HCT116 (cell line): ENCODE data around the gene SMG9. TPM values are rescaled to one million over a fixed set of nuclear protein-coding genes. Genes with fewer than 3 reads are reported as not detected.

Source experiments
- ATAC-seq: fragments of 200-7000 bp; cut with Tn5 transposase; 2 replicates; pipeline ENCODE4 v1.9.1; 2020; ENCODE audit warnings: mild to moderate bottlenecking, moderate library complexity
- BruUV-seq: library from RNA; stranded (reverse); fragments of 400-500 nt; replicated peaks from 2 replicates; lab custom pipeline; 2021; lab: Mats Ljungman, UMichigan
- CTCF ChIA-PET: fragments of 300-600 bp; sonication (Branson Sonifier 250); formaldehyde crosslinking; loops from one replicate; lab custom pipeline; 2021; ENCODE audit warnings: antibody characterized with exemption; lab: Charles Lee
- POLR2A ChIA-PET: fragments of 300-600, 350-600 bp; sonication (Branson Sonifier 250); formaldehyde crosslinking; loops from one replicate; lab custom pipeline; 2021; ENCODE audit warnings: antibody characterized with exemption; lab: Charles Lee
- RAD21 ChIA-PET, 2 experiments: fragments of 300-600 bp; sonication (Branson Sonifier 250); formaldehyde crosslinking; loops; one replicate each; lab custom pipeline; 2023; ENCODE audit warnings: low total read pairs in 2 of 2; ENCODE audit not compliant: uncharacterized antibody in 2 of 2, unreplicated experiment in 2 of 2, low non-redundant PET in 1 of 2; lab: Charles Lee
- DNase-seq: peaks from one replicate; pipeline ENCODE4 v3.0.0-alpha.2; 2010; ENCODE audit warnings: low read depth, low spot score
- H2AFZ ChIP-seq: fragments of 200-600 bp; shearing (Covaris generic), sonication (generic); 2 replicates; pipeline ENCODE4 v1.6.1; 2017; ENCODE audit warnings: low read depth, mixed run types, mixed read lengths, antibody characterized with exemption, low read length; ENCODE audit not compliant: poor library complexity, severe bottlenecking
- H3K27ac ChIP-seq: 2 replicates; pipeline ENCODE4 v1.5.1; 2012; ENCODE audit warnings: low read depth, low read length
- H3K27me3 ChIP-seq: fragments of 200-600 bp; sonication (generic); 2 replicates; pipeline ENCODE4 v1.6.1; 2016; ENCODE audit warnings: mixed run types, low read length, mixed read lengths; ENCODE audit not compliant: insufficient read depth
- H3K36me3 ChIP-seq, 2 experiments: fragments of 200-500 bp in 1 of 2; fragments of 200-600 bp in 1 of 2; sonication (Bioruptor generic) in 1 of 2; sonication (generic) in 1 of 2; 2 replicates each; pipeline versions ENCODE4 v1.5.1 to v1.6.1; 2014 to 2016; ENCODE audit warnings: low read length in 2 of 2, inconsistent platforms in 1 of 2, mixed read lengths in 1 of 2, mixed run types in 1 of 2; ENCODE audit not compliant: insufficient read depth in 2 of 2, control insufficient read depth in 1 of 2
- H3K4me1 ChIP-seq, 2 experiments: fragments of 200-600 bp in 1 of 2; sonication (generic) in 1 of 2; 2 replicates each; pipeline versions ENCODE4 v1.5.1 to v1.6.1; 2012 to 2017; ENCODE audit warnings: low read length in 2 of 2, inconsistent platforms in 1 of 2, mild to moderate bottlenecking in 1 of 2, mixed read lengths in 1 of 2, mixed run types in 1 of 2, moderate library complexity in 1 of 2; ENCODE audit not compliant: insufficient read depth in 2 of 2, control insufficient read depth in 1 of 2
- H3K4me2 ChIP-seq: fragments of 200-600 bp; sonication (generic); 2 replicates; pipeline ENCODE4 v1.6.1; 2017; ENCODE audit warnings: mixed run types, low read length, mixed read lengths
- H3K4me3 ChIP-seq, 2 experiments: fragments of 200-600 bp in 1 of 2; sonication (generic) in 1 of 2; replicated peaks in 1 of 2; 2 replicates each; pipeline ENCODE4 v1.5.1; 2011 to 2016; ENCODE audit warnings: low read length in 2 of 2, control low read depth in 1 of 2, low read depth in 1 of 2, mild to moderate bottlenecking in 1 of 2, mixed read lengths in 1 of 2, mixed run types in 1 of 2
- H3K79me2 ChIP-seq: fragments of 200-600 bp; sonication (generic); 2 replicates; pipeline ENCODE4 v1.6.1; 2017; ENCODE audit warnings: mild to moderate bottlenecking, mixed run types, low read length, moderate library complexity, mixed read lengths; ENCODE audit not compliant: insufficient read depth
- H3K9ac ChIP-seq: fragments of 200-600 bp; sonication (generic); 2 replicates; pipeline ENCODE4 v1.6.1; 2016; ENCODE audit warnings: low read length, mixed read lengths
- H3K9me2 ChIP-seq: fragments of 200-600 bp; sonication (generic), shearing (Covaris generic); 2 replicates; pipeline ENCODE4 v1.6.1; 2017; ENCODE audit warnings: mixed run types, mild to moderate bottlenecking, moderate library complexity; ENCODE audit not compliant: insufficient read depth
- H3K9me3 ChIP-seq, 2 experiments: fragments of 200-500 bp in 1 of 2; fragments of 200-600 bp in 1 of 2; sonication (Bioruptor generic) in 1 of 2; sonication (generic) in 1 of 2; 2 replicates each; pipeline ENCODE4 v1.6.1; 2014 to 2017; ENCODE audit warnings: low read length in 2 of 2, mixed read lengths in 2 of 2, inconsistent platforms in 1 of 2, low read depth in 1 of 2, mild to moderate bottlenecking in 1 of 2, mixed run types in 1 of 2, moderate library complexity in 1 of 2; ENCODE audit not compliant: control insufficient read depth in 1 of 2, insufficient read depth in 1 of 2
- H4K20me1 ChIP-seq: fragments of 200-600 bp; sonication (generic), shearing (Covaris generic); 2 replicates; pipeline ENCODE4 v1.6.1; 2017; ENCODE audit warnings: mixed run types, mild to moderate bottlenecking, moderate library complexity; ENCODE audit not compliant: insufficient read depth
- ELF1 ChIP-seq: IDR thresholded peaks from 2 replicates; pipeline ENCODE4 v1.6.1; 2012; ENCODE audit warnings: low read depth, borderline replicate concordance
- MAX ChIP-seq: IDR thresholded peaks from 2 replicates; pipeline ENCODE4 v1.6.1; 2012
- POLR2AphosphoS5 ChIP-seq: IDR thresholded peaks from 2 replicates; pipeline ENCODE4 v1.6.1; 2011; ENCODE audit warnings: mild to moderate bottlenecking, low read depth, low read length, moderate library complexity
- RAD21 ChIP-seq: IDR thresholded peaks from 2 replicates; pipeline ENCODE4 v1.6.1; 2012; ENCODE audit warnings: low read depth, mild to moderate bottlenecking
- SIN3A ChIP-seq: IDR thresholded peaks from 2 replicates; pipeline ENCODE4 v1.6.1; 2012; ENCODE audit warnings: low read depth
- SP1 ChIP-seq: IDR thresholded peaks from 2 replicates; pipeline ENCODE4 v1.6.1; 2012; ENCODE audit warnings: low read depth
- ZFX ChIP-seq: fragments of 450-650 bp; IDR thresholded peaks from 2 replicates; pipeline ENCODE4 v1.6.1; 2017
- intact Hi-C: fragments of 100-400 bp; cut with micrococcal nuclease; formaldehyde crosslinking; loops from 2 replicates; pipeline ENCODE4 v1.10.0; 2022
- total RNA-seq: library from RNA; stranded (reverse); gene quantifications from one replicate; pipeline ENCODE4 v1.2.1, GENCODE V29; 2021; ENCODE audit not compliant: unreplicated experiment

SMG9 gene
- total RNA-seq, 1 experiment from 2014 or later: 80.2 TPM

GRCh38 chr19:43725468-43725867 lies 29.3 kb downstream of the SMG9 start:
- Histone ChIP-seq H3K9ac (no peak overlapping the region), H3K9me2 (no peaks in the 10 kb centered on the region), H3K36me3 (peaks cover 10 to 15% of the 10 kb centered on the region in 2 experiments; a peak in 3 of 4 replicates), H3K9me3 (no peaks in the 10 kb centered on the region), H3K4me3 (no peak overlapping the region), H3K27ac (no peak overlapping the region), H3K27me3 (no peaks in the 10 kb centered on the region), H3K4me1 (peaks cover 4 to 11% of the 10 kb centered on the region in 2 experiments; a peak in 3 of 4 replicates), H3K79me2 (no peaks in the 10 kb centered on the region), H3K4me2 (no peak overlapping the region), H2AFZ (no peak overlapping the region), H4K20me1 (no peaks in the 10 kb centered on the region)
- ChIA-PET RAD21 (interaction anchor here in 1 of 2 experiments (0.6 kb wide), 1 partner anchor 56 kb away, joined by 5 read pairs; no protein-coding TSS in a partner anchor), POLR2A (interaction anchor here (0.6 to 6.1 kb wide), 2 partner anchors 51 to 56 kb away, joined by 3 to 53 read pairs; partner anchors contain the start of gene PLAUR), CTCF (interaction anchor here (0.7 to 4.8 kb wide), 3 partner anchors 41 to 57 kb away, joined by 3 to 38 read pairs (median 3); no protein-coding TSS in a partner anchor)
- ATAC-seq (no peak), DNase-seq (no peak)
- intact Hi-C loops: no loop called here
- TF ChIP-seq ZFX (no peak), ELF1 (no peak), SP1 (no peak), MAX (no peak)
- BruUV-seq: no TSS peak

GRCh38 chr19:43724896-43725295 lies 29.9 kb downstream of the SMG9 start:
- RAD21 ChIA-PET: interaction anchor here in 1 of 2 experiments (0.6 kb wide), 1 partner anchor 55 kb away, joined by 5 read pairs; no protein-coding TSS in a partner anchor
- DNase-seq (no peak), ATAC-seq (no peak)
- Histone ChIP-seq H3K27me3 (no peaks in the 10 kb centered on the region), H3K9ac (no peak overlapping the region), H3K4me2 (no peak overlapping the region), H3K79me2 (no peaks in the 10 kb centered on the region), H3K36me3 (peaks cover 7 to 12% of the 10 kb centered on the region in 2 experiments; a peak in 3 of 4 replicates), H3K27ac (no peak overlapping the region), H2AFZ (no peak overlapping the region)
- POLR2A ChIA-PET: interaction anchor here (6.1 kb wide), 1 partner anchor 55 kb away, joined by 53 read pairs; the partner anchor contains the start of gene PLAUR
- BruUV-seq: no TSS peak
- CTCF ChIA-PET: interaction anchor here (0.7 to 4.8 kb wide), 2 partner anchors 41 to 56 kb away, joined by 3 to 38 read pairs; no protein-coding TSS in a partner anchor
- TF ChIP-seq SP1 (no peak), SIN3A (no peak), POLR2AphosphoS5 (no peak), RAD21 (no peak)
- TF ChIP-seq, all 23 proteins: peak for 0
- intact Hi-C loops: loop anchor here (5.0 kb wide), 1 partner anchor 188 kb away; no protein-coding TSS in a partner anchor
- Histone ChIP-seq H3K4me1 (peaks cover 4 to 11% of the 10 kb centered on the region in 2 experiments; a peak in 3 of 4 replicates), H3K9me3 (no peaks in the 10 kb centered on the region), H3K4me3 (no peak overlapping the region), H3K9me2 (no peaks in the 10 kb centered on the region), H4K20me1 (no peaks in the 10 kb centered on the region)
